ENCODE data around the gene PARG.
"Not testable (repeated sequence)": the region's sequence is repeated elsewhere in the genome, so short reads cannot be mapped to it uniquely, and the experiment has no call there.

Gene PARG

GRCh38 chr10:49900406-49900805 lies 41.4 kb downstream of the PARG start:
- not testable (repeated sequence) for H3K4me1 ChIP-seq (ENCODE audit: control insufficient read depth, insufficient read depth, low read length); H3K4me3 ChIP-seq (ENCODE audit: low read depth, low read length); H3K9ac ChIP-seq (ENCODE audit: low read length); H3K27ac ChIP-seq (ENCODE audit: low read depth, low read length); H3K9me3 ChIP-seq (ENCODE audit: control insufficient read depth, insufficient read depth, low read depth, low read length); H3K27me3 ChIP-seq (ENCODE audit: control insufficient read depth, insufficient read depth, low read length); H3K36me3 ChIP-seq (ENCODE audit: control insufficient read depth, insufficient read depth, low read length)

GRCh38 chr10:49899999-49900398 lies 41.8 kb downstream of the PARG start:
- H3K4me3 ChIP-seq (ENCODE audit: low read depth, low read length); H3K9me3 ChIP-seq (ENCODE audit: control insufficient read depth, insufficient read depth, low read depth, low read length); H3K36me3 ChIP-seq (ENCODE audit: control insufficient read depth, insufficient read depth, low read length); H3K4me1 ChIP-seq (ENCODE audit: control insufficient read depth, insufficient read depth, low read length); H3K27me3 ChIP-seq (ENCODE audit: control insufficient read depth, insufficient read depth, low read length); H3K9ac ChIP-seq (ENCODE audit: low read length); H3K27ac ChIP-seq (ENCODE audit: low read depth, low read length): not testable (repeated sequence)

- H3K27ac ChIP-seq (ENCODE audit: low read depth, low read length); H3K4me3 ChIP-seq (ENCODE audit: low read depth, low read length); H3K4me1 ChIP-seq (ENCODE audit: control insufficient read depth, insufficient read depth, low read length); H3K9me3 ChIP-seq (ENCODE audit: control insufficient read depth, insufficient read depth, low read depth, low read length); H3K36me3 ChIP-seq (ENCODE audit: control insufficient read depth, insufficient read depth, low read length); H3K27me3 ChIP-seq (ENCODE audit: control insufficient read depth, insufficient read depth, low read length); H3K9ac ChIP-seq (ENCODE audit: low read length): not testable (repeated sequence)
Observed at GRCh38 chr10:49890025-49890424, 51.8 kb downstream of the PARG start.

GRCh38 chr10:49884739-49885331 lies 57.0 kb downstream of the PARG start:
- not testable (repeated sequence) for H3K4me3 ChIP-seq (ENCODE audit: low read depth, low read length); H3K36me3 ChIP-seq (ENCODE audit: control insufficient read depth, insufficient read depth, low read length); H3K27me3 ChIP-seq (ENCODE audit: control insufficient read depth, insufficient read depth, low read length); H3K9ac ChIP-seq (ENCODE audit: low read length); H3K27ac ChIP-seq (ENCODE audit: low read depth, low read length); H3K9me3 ChIP-seq (ENCODE audit: control insufficient read depth, insufficient read depth, low read depth, low read length); H3K4me1 ChIP-seq (ENCODE audit: control insufficient read depth, insufficient read depth, low read length)

DNA sequence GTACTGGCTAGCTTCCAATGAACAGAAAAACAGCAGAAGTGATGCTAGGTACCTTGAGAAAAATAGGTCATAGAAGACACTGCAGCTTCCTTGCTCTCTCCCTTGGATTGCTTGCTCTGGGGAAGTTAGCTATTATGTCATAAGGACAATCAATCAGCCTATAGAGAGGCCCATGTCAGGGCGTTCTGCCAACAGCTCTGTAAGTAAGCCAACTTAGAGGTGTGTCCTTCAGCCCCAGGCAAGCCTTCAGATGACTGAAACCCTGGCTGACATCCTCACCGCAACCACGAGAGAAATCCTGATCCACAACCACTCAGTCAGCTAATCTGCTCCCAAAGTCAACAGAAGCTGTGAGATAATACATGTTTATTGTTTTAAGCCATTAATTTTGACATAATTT lies 58.0 kb downstream of the PARG start:
- not testable (repeated sequence) for H3K27me3 ChIP-seq (ENCODE audit: control insufficient read depth, insufficient read depth, low read length); H3K9ac ChIP-seq (ENCODE audit: low read length); H3K4me3 ChIP-seq (ENCODE audit: low read depth, low read length); H3K36me3 ChIP-seq (ENCODE audit: control insufficient read depth, insufficient read depth, low read length); H3K27ac ChIP-seq (ENCODE audit: low read depth, low read length); H3K9me3 ChIP-seq (ENCODE audit: control insufficient read depth, insufficient read depth, low read depth, low read length); H3K4me1 ChIP-seq (ENCODE audit: control insufficient read depth, insufficient read depth, low read length)

- H3K27me3 ChIP-seq (ENCODE audit: control insufficient read depth, insufficient read depth, low read length); H3K36me3 ChIP-seq (ENCODE audit: control insufficient read depth, insufficient read depth, low read length); H3K4me3 ChIP-seq (ENCODE audit: low read depth, low read length); H3K27ac ChIP-seq (ENCODE audit: low read depth, low read length); H3K9me3 ChIP-seq (ENCODE audit: control insufficient read depth, insufficient read depth, low read depth, low read length); H3K4me1 ChIP-seq (ENCODE audit: control insufficient read depth, insufficient read depth, low read length); H3K9ac ChIP-seq (ENCODE audit: low read length): not testable (repeated sequence)
Observed at GRCh38 chr10:49882327-49882726, 59.5 kb downstream of the PARG start.

GRCh38 chr10:49872740-49873139 lies 69.1 kb downstream of the PARG start:
- H3K27ac ChIP-seq (ENCODE audit: low read depth, low read length); H3K27me3 ChIP-seq (ENCODE audit: control insufficient read depth, insufficient read depth, low read length): not testable (repeated sequence)

GRCh38 chr10:49871462-49871861 lies 70.4 kb downstream of the PARG start:
- not testable (repeated sequence) for H3K4me1 ChIP-seq (ENCODE audit: control insufficient read depth, insufficient read depth, low read length); H3K27ac ChIP-seq (ENCODE audit: low read depth, low read length); H3K36me3 ChIP-seq (ENCODE audit: control insufficient read depth, insufficient read depth, low read length); H3K27me3 ChIP-seq (ENCODE audit: control insufficient read depth, insufficient read depth, low read length); H3K4me3 ChIP-seq (ENCODE audit: low read depth, low read length); H3K9ac ChIP-seq (ENCODE audit: low read length); H3K9me3 ChIP-seq (ENCODE audit: control insufficient read depth, insufficient read depth, low read depth, low read length)

More at GRCh38 chr10:49872740-49873139, 69.1 kb downstream of the PARG start:
- not testable (repeated sequence) for H3K4me3 ChIP-seq (ENCODE audit: low read depth, low read length); H3K36me3 ChIP-seq (ENCODE audit: control insufficient read depth, insufficient read depth, low read length); H3K9ac ChIP-seq (ENCODE audit: low read length); H3K9me3 ChIP-seq (ENCODE audit: control insufficient read depth, insufficient read depth, low read depth, low read length); H3K4me1 ChIP-seq (ENCODE audit: control insufficient read depth, insufficient read depth, low read length)

DNA sequence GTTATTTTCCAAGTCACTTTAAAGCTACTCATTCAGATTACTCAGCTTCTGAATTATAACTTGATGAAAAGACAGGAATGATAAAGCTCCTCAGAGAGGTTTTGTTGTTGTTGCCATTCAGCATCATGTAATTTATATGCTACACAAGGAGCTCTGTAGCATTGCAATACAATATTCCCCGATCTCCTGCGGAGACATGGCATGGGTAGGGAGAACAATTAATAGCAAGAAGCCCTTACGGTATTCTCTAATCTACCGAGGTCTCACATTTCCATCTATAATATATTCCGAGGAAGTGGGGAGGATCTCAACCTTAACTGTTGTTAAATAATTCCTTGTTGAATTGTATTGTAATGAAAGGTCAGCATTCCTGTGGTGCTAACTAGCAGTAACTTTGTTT lies 81.9 kb downstream of the PARG start:
- H3K27ac ChIP-seq (ENCODE audit: low read depth, low read length); H3K4me1 ChIP-seq (ENCODE audit: control insufficient read depth, insufficient read depth, low read length); H3K9ac ChIP-seq (ENCODE audit: low read length); H3K9me3 ChIP-seq (ENCODE audit: control insufficient read depth, insufficient read depth, low read depth, low read length); H3K4me3 ChIP-seq (ENCODE audit: low read depth, low read length); H3K36me3 ChIP-seq (ENCODE audit: control insufficient read depth, insufficient read depth, low read length); H3K27me3 ChIP-seq (ENCODE audit: control insufficient read depth, insufficient read depth, low read length): not testable (repeated sequence)

DNA sequence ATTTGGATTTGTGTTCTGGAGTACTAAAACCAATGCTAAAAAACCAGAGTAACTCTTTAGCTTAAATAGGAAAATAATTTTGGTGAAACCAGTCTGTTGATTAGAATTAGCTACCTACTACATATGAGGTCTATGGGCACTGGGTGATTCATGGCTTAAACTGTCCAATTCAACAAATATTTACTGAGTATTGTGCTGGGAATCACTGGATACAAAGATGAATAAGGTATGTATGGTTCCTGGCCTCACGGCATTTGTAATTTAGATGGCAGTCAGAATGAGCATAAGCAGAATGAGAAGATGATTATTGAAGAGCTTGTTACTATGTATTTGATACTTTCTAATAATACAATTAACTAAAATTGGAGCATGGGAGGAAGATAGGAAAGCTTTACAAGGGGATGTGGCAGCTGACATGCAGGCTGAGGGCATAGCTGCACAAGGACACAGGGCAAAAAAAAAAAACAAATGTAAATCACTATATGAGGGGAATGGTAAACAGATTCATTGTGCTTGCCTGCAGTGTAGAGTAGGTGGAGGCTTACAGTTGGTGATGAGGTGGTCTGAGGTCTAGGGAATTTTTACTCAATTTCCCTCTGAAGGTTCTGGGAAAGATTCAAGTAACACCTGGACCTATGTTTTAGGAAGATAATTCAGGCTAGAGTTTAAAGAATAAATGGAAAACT lies 83.0 kb downstream of the PARG start:
- not testable (repeated sequence) for H3K36me3 ChIP-seq (ENCODE audit: control insufficient read depth, insufficient read depth, low read length); H3K9ac ChIP-seq (ENCODE audit: low read length); H3K4me1 ChIP-seq (ENCODE audit: control insufficient read depth, insufficient read depth, low read length); H3K4me3 ChIP-seq (ENCODE audit: low read depth, low read length); H3K27ac ChIP-seq (ENCODE audit: low read depth, low read length); H3K9me3 ChIP-seq (ENCODE audit: control insufficient read depth, insufficient read depth, low read depth, low read length); H3K27me3 ChIP-seq (ENCODE audit: control insufficient read depth, insufficient read depth, low read length)

GRCh38 chr10:49849520-49849919 lies 92.3 kb downstream of the PARG start:
- H3K4me3 ChIP-seq (ENCODE audit: low read depth, low read length); H3K4me1 ChIP-seq (ENCODE audit: control insufficient read depth, insufficient read depth, low read length); H3K36me3 ChIP-seq (ENCODE audit: control insufficient read depth, insufficient read depth, low read length); H3K27ac ChIP-seq (ENCODE audit: low read depth, low read length); H3K27me3 ChIP-seq (ENCODE audit: control insufficient read depth, insufficient read depth, low read length); H3K9ac ChIP-seq (ENCODE audit: low read length); H3K9me3 ChIP-seq (ENCODE audit: control insufficient read depth, insufficient read depth, low read depth, low read length): not testable (repeated sequence)

Data from HUES6 (cell line).